Endodermal cell (in vitro differentiated cells): ENCODE measurements around the gene SLC25A41. TPM values are rescaled to one million over a fixed set of nuclear protein-coding genes. Genes with fewer than 3 reads are reported as not detected.

ENCODE experiments used
- DNase-seq: peaks from one replicate; pipeline ENCODE4 v3.0.0-alpha.2; 2017
- H3K27ac ChIP-seq: 2 replicates; pipeline ENCODE4 v1.5.1; 2013; ENCODE audit warnings: mild to moderate bottlenecking, low read depth, low read length, moderate library complexity
- H3K27me3 ChIP-seq: 2 replicates; pipeline ENCODE4 v1.6.1; 2013; ENCODE audit warnings: mild to moderate bottlenecking, low read length, moderate library complexity; ENCODE audit not compliant: insufficient read depth, control insufficient read depth, poor library complexity, severe bottlenecking
- H3K36me3 ChIP-seq: 2 replicates; pipeline ENCODE4 v1.7.0; 2013; ENCODE audit warnings: mild to moderate bottlenecking, low read length, moderate library complexity; ENCODE audit not compliant: control insufficient read depth, insufficient read depth
- H3K4me1 ChIP-seq: one replicate; pipeline ENCODE4 v1.7.0; 2013; ENCODE audit warnings: low read length; ENCODE audit not compliant: control insufficient read depth, insufficient read depth
- H3K4me3 ChIP-seq: 2 replicates; pipeline ENCODE4 v1.5.1; 2013; ENCODE audit warnings: mild to moderate bottlenecking, low read length, moderate library complexity
- H3K9ac ChIP-seq: 2 replicates; pipeline ENCODE4 v1.6.1; 2013; ENCODE audit warnings: mild to moderate bottlenecking, low read length, moderate library complexity; ENCODE audit not compliant: poor library complexity, severe bottlenecking; ENCODE audit errors: extremely low read depth
- H3K9me3 ChIP-seq: 2 replicates; pipeline ENCODE4 v1.6.1; 2013; ENCODE audit warnings: mild to moderate bottlenecking, low read length, moderate library complexity; ENCODE audit not compliant: control insufficient read depth
- H3K27ac Mint-ChIP-seq: 2 replicates; pipeline ENCODE4 v1.8.0; 2020; ENCODE audit warnings: mixed read lengths
- H3K27me3 Mint-ChIP-seq: 2 replicates; pipeline ENCODE4 v1.8.0; 2021; ENCODE audit warnings: mild to moderate bottlenecking, mixed read lengths; ENCODE audit not compliant: insufficient read depth
- H3K36me3 Mint-ChIP-seq: 2 replicates; pipeline ENCODE4 v1.8.0; 2020; ENCODE audit warnings: low read depth, mixed read lengths
- H3K4me1 Mint-ChIP-seq: 2 replicates; pipeline ENCODE4 v1.8.0; 2020; ENCODE audit warnings: mixed read lengths
- H3K4me3 Mint-ChIP-seq: 2 replicates; pipeline ENCODE4 v1.8.0; 2020; ENCODE audit warnings: mild to moderate bottlenecking, moderate library complexity, mixed read lengths
- H3K9me3 Mint-ChIP-seq: 2 replicates; pipeline ENCODE4 v1.8.0; 2020; ENCODE audit warnings: mild to moderate bottlenecking, mixed read lengths
- WGBS, 2 experiments: methylation state at CpG; one replicate each; pipeline versions ENCODE4 v1.1.5 to v1.1.7; 2013; ENCODE audit warnings: missing lambda C conversion rate in 2 of 2, mixed read lengths in 1 of 2; ENCODE audit not compliant: insufficient coverage in 1 of 2, insufficient read length in 1 of 2; 5-methylcytosine and 5-hydroxymethylcytosine counted together
- total RNA-seq, 2 donors: library from RNA; stranded (reverse); fragmentation: NEBNext Ultra II Directional in 1 of 2; extraction: Animal tissue kit (Norgen Biotek cat#: 25700) in 1 of 2; gene quantifications; 2 replicates in 1 of 2; 3 replicates in 1 of 2; pipeline ENCODE4 v1.2.1, GENCODE V29; 2021
- TF ChIP-seq, protein P1 (sequence below): fragments of 200-600 bp; sonication (generic); conservative IDR thresholded peaks from 2 replicates; pipeline ENCODE4 v1.5.0; 2021; ENCODE audit warnings: antibody characterized with exemption, mild to moderate bottlenecking

The SLC25A41 gene
- total RNA-seq, 2 donors from 2014 or later = 0.46 TPM; not detected in 1

DNA sequence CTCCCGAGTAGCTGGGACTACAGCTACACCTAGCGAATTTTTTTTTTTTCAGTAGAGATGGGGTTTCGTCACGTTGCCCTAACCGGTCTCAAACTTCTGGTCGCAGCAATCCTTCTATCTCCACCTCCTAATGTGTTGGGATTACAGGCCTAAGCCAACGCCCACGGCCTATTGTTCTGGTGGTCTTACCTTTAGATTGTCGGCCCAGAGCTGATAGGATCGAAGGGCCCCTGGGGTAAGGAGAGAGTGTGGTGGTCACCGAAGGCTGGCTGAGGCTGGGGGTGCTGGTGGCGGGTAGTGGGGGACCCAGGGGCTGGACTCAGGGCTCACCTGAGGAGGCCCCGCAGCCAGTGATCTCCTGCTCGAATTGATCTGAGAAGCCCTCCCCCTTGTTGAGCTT lies 37.5 kb upstream of the SLC25A41 start:
- H3K27me3 Mint-ChIP-seq = peaks cover 20% of the 10 kb centered on the region
- TF ChIP-seq, protein P1, sequence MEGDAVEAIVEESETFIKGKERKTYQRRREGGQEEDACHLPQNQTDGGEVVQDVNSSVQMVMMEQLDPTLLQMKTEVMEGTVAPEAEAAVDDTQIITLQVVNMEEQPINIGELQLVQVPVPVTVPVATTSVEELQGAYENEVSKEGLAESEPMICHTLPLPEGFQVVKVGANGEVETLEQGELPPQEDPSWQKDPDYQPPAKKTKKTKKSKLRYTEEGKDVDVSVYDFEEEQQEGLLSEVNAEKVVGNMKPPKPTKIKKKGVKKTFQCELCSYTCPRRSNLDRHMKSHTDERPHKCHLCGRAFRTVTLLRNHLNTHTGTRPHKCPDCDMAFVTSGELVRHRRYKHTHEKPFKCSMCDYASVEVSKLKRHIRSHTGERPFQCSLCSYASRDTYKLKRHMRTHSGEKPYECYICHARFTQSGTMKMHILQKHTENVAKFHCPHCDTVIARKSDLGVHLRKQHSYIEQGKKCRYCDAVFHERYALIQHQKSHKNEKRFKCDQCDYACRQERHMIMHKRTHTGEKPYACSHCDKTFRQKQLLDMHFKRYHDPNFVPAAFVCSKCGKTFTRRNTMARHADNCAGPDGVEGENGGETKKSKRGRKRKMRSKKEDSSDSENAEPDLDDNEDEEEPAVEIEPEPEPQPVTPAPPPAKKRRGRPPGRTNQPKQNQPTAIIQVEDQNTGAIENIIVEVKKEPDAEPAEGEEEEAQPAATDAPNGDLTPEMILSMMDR = no peak
- H3K4me3 Mint-ChIP-seq = peak overlapping the region; percentile 22
- Histone ChIP-seq H3K9me3 (no peaks in the 10 kb centered on the region), H3K36me3 (peaks cover 10% of the 10 kb centered on the region), H3K4me3 (no peak overlapping the region), H3K27ac (no peak overlapping the region), H3K27me3 (peaks cover 14% of the 10 kb centered on the region), H3K4me1 (no peaks in the 10 kb centered on the region), H3K9ac (no peak overlapping the region)
- H3K27ac Mint-ChIP-seq = peak overlapping the region; percentile 82
- H3K4me1 Mint-ChIP-seq = peaks cover 25% of the 10 kb centered on the region
- DNase-seq = peak; percentile 76
- no peaks in the 10 kb centered on the region for H3K9me3 Mint-ChIP-seq
- whole genome bisulfite sequencing, 2 experiments = 55 to 77% methylated on average over 6 to 14 of the region's 14 CpGs
- peaks cover 29% of the 10 kb centered on the region for H3K36me3 Mint-ChIP-seq

DNA sequence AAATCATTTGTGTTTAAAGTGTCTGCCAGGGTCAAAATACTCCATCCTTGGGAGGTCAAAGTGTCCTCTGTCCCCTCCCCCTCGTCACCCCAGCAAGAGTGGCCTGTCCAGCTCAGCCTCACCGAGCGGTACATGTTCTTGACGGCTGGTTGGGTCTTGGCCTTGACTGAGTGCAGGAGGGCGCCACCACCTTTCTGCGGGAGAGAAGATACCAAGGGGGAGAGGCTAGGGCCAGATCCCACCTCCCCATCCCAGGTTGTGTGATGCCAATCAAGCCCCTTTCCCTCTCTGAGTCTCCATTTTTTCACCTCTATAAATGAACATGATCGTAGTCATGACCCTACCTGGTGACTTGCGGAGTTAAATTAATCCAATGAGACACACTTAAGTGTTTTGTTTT lies 36.6 kb upstream of the SLC25A41 start:
- peaks cover 10% of the 10 kb centered on the region for H3K36me3 ChIP-seq
- peaks cover 12% of the 10 kb centered on the region for H3K27me3 Mint-ChIP-seq
- no peak overlapping the region for H3K9ac ChIP-seq
- no peaks in the 10 kb centered on the region for H3K9me3 Mint-ChIP-seq
- peaks cover 9% of the 10 kb centered on the region for H3K27me3 ChIP-seq
- H3K4me3 Mint-ChIP-seq = no peak overlapping the region
- no peak overlapping the region for H3K4me3 ChIP-seq
- peaks cover 38% of the 10 kb centered on the region for H3K36me3 Mint-ChIP-seq
- DNase-seq = peak; percentile 60
- H3K9me3 ChIP-seq = no peaks in the 10 kb centered on the region
- TF ChIP-seq, protein P1 = no peak
- H3K4me1 ChIP-seq = peaks cover 1% of the 10 kb centered on the region
- no peak overlapping the region for H3K27ac Mint-ChIP-seq
- peaks cover 26% of the 10 kb centered on the region for H3K4me1 Mint-ChIP-seq
- 85 to 92% methylated on average over 2 to 8 of the region's 8 CpGs for WGBS, 2 experiments
- no peak overlapping the region for H3K27ac ChIP-seq

DNA sequence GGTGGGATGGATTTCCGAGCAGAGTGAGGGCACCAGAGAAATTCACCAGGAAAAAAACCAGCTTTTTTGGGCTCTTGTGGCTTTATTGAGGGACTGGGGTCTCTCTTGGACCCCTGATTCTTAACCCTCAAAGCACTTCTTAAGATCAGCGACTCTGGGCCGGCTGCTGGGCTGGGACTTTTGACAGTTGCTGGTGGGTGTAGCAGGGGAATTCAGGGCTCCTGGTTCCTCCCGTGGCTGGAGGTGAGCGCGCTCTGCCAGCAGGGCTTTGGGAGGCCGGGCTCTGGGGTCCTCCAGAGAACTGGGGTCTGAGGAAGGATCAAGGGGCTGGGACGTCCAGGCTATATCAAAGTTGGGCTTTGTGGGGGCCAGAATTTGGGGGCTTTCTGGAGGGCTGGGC lies 33.8 kb upstream of the SLC25A41 start:
- H3K36me3 ChIP-seq = peaks cover 10% of the 10 kb centered on the region
- 90 to 91% methylated on average over 3 to 8 of the region's 8 CpGs for WGBS, 2 experiments
- TF ChIP-seq, protein P1 = no peak
- H3K27me3 ChIP-seq = peaks cover 11% of the 10 kb centered on the region
- no peaks in the 10 kb centered on the region for H3K9me3 Mint-ChIP-seq
- no peak overlapping the region for H3K27ac Mint-ChIP-seq
- H3K9me3 ChIP-seq = no peaks in the 10 kb centered on the region
- H3K36me3 Mint-ChIP-seq = peaks cover 43% of the 10 kb centered on the region
- no peak overlapping the region for H3K9ac ChIP-seq
- no peak overlapping the region for H3K27ac ChIP-seq
- H3K4me3 Mint-ChIP-seq = no peak overlapping the region
- peaks cover 6% of the 10 kb centered on the region for H3K4me1 ChIP-seq
- peaks cover 10% of the 10 kb centered on the region for H3K27me3 Mint-ChIP-seq
- H3K4me1 Mint-ChIP-seq = peaks cover 32% of the 10 kb centered on the region
- DNase-seq = no peak
- no peak overlapping the region for H3K4me3 ChIP-seq
